Measurements from ENCODE around the gene ACADSB. TPM values are rescaled to one million over a fixed set of nuclear protein-coding genes. Genes with fewer than 3 reads are reported as not detected.
A peak's percentile ranks its signal among the peaks of the same experiment; 100 is the strongest.

ACADSB gene
- total RNA-seq, 1 experiment from 2014 or later: 12.8 TPM

DNA sequence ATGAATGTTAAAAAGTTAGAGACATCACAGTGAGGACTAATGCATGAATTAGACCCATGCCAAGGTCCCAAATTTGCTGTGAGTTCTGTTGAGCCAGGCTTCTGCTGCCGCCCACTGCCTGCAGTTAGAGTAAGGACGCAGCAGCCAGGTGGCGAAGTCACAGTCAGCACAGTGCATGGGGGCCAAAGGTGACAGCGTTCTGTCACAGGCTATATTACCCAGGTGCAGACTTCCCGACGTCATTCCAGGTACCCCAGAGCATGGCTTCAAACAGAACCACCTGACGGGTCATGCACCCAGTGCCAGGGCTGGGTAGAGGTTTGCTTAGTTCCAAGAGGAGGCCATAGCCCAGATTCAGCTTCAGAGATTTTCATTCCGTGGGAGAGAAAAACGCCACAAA lies 93.1 kb downstream of the ACADSB start:
- no peaks in the 10 kb centered on the region for H4K20me1 ChIP-seq (ENCODE audit: insufficient read depth)
- no peak for TF ChIP-seq EZH2 (IDR thresholded peaks at IDR 0.05; ENCODE audit: low read depth)
- TF ChIP-seq, protein P1, sequence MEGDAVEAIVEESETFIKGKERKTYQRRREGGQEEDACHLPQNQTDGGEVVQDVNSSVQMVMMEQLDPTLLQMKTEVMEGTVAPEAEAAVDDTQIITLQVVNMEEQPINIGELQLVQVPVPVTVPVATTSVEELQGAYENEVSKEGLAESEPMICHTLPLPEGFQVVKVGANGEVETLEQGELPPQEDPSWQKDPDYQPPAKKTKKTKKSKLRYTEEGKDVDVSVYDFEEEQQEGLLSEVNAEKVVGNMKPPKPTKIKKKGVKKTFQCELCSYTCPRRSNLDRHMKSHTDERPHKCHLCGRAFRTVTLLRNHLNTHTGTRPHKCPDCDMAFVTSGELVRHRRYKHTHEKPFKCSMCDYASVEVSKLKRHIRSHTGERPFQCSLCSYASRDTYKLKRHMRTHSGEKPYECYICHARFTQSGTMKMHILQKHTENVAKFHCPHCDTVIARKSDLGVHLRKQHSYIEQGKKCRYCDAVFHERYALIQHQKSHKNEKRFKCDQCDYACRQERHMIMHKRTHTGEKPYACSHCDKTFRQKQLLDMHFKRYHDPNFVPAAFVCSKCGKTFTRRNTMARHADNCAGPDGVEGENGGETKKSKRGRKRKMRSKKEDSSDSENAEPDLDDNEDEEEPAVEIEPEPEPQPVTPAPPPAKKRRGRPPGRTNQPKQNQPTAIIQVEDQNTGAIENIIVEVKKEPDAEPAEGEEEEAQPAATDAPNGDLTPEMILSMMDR (conservative IDR thresholded peaks at IDR 0.05): no peak
- POLR2A ChIA-PET (ENCODE audit: unreplicated experiment): no interaction called here
- CTCF ChIA-PET: no interaction called here
- no peaks in the 10 kb centered on the region for H3K79me2 ChIP-seq (ENCODE audit: low read depth)
- intact Hi-C loops (cut with micrococcal nuclease; ENCODE audit: unreplicated experiment): no loop called here
- no TSS peak for BruUV-seq (replicated peaks)
- H3K4me2 ChIP-seq: no peak overlapping the region
- no peak overlapping the region for H2AFZ ChIP-seq
- no peaks in the 10 kb centered on the region for H3K4me1 ChIP-seq (replicated peaks; ENCODE audit: insufficient read depth)
- no peaks in the 10 kb centered on the region for H3K9me2 ChIP-seq (ENCODE audit: insufficient read depth)
- H3K9me3 ChIP-seq (ENCODE audit: insufficient read depth, low read depth): no peaks in the 10 kb centered on the region
- no peaks in the 10 kb centered on the region for H3K27me3 ChIP-seq (ENCODE audit: insufficient read depth, low read depth)
- H3K27ac ChIP-seq: no peak overlapping the region
- no peaks in the 10 kb centered on the region for H3F3A ChIP-seq (ENCODE audit: insufficient read depth, low read depth)
- no peak overlapping the region for H3K4me3 ChIP-seq
- no peaks in the 10 kb centered on the region for H3K36me3 ChIP-seq (ENCODE audit: low read depth)
- no peak for DNase-seq

DNA sequence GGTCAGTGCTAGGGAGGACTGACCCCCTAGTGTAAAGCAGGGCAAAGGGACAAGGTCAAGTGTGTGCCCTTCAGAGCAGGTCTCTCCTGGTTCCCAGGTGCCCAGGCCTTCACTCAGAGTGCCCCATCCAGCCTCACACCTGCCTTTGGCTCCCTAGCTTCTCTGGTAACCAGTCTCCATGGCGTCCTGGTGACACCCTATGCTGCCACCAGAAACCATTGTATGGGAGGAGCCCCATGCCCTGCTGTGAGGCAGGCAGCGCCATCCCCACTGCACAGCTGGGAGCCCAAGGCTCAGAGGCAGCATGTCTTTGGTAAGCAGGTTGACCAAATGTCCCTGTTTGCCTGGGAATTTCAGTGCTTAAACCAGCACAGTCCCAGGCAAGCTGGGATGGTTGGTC lies 93.9 kb downstream of the ACADSB start:
- Histone ChIP-seq H2AFZ (no peak overlapping the region), H3K27ac (no peak overlapping the region), H3K79me2 (ENCODE audit: low read depth) (no peaks in the 10 kb centered on the region), H3K9me3 (ENCODE audit: insufficient read depth, low read depth) (no peaks in the 10 kb centered on the region), H3K27me3 (ENCODE audit: insufficient read depth, low read depth) (no peaks in the 10 kb centered on the region), H3K36me3 (ENCODE audit: low read depth) (no peaks in the 10 kb centered on the region), H3K4me2 (no peak overlapping the region), H4K20me1 (ENCODE audit: insufficient read depth) (no peaks in the 10 kb centered on the region), H3K9me2 (ENCODE audit: insufficient read depth) (no peaks in the 10 kb centered on the region), H3F3A (ENCODE audit: insufficient read depth, low read depth) (no peaks in the 10 kb centered on the region), H3K4me1 (replicated peaks; ENCODE audit: insufficient read depth) (no peaks in the 10 kb centered on the region), H3K4me3 (no peak overlapping the region)
- intact Hi-C loops (cut with micrococcal nuclease; ENCODE audit: unreplicated experiment): no loop called here
- ChIA-PET CTCF (no interaction called here), POLR2A (ENCODE audit: unreplicated experiment) (no interaction called here)
- no peak for DNase-seq
- TF ChIP-seq, protein P1 (conservative IDR thresholded peaks at IDR 0.05): no peak
- TF ChIP-seq EZH2 (IDR thresholded peaks at IDR 0.05; ENCODE audit: low read depth): no peak
- no TSS peak for BruUV-seq (replicated peaks)

DNA sequence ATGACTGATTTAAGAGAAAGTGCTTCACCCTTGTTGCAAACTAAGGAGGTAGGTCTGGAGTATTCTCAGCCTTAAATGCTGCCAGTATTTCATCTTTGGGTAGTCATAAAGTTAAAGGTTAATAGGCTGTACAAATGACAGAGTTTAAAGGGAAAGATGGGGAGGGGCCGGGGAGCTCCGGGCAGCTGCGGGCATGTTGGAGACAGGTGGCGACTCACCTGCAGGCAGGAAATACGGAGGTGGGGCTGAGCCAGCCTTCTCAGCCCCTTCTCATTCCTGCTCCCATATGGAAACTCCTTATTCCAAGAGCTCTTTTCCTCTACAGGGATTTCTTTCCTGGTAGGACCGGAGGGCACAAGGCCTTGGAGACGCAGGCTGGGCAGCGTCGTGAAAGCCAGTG lies 95.1 kb downstream of the ACADSB start:
- no TSS peak for BruUV-seq (replicated peaks)
- Histone ChIP-seq H3K4me3 (no peak overlapping the region), H3K4me1 (replicated peaks; ENCODE audit: insufficient read depth) (peaks cover 6% of the 10 kb centered on the region), H3K4me2 (peak overlapping the region; percentile 31), H3K27ac (no peak overlapping the region), H3K79me2 (ENCODE audit: low read depth) (no peaks in the 10 kb centered on the region), H3F3A (ENCODE audit: insufficient read depth, low read depth) (peaks cover 2% of the 10 kb centered on the region), H3K27me3 (ENCODE audit: insufficient read depth, low read depth) (no peaks in the 10 kb centered on the region), H3K36me3 (ENCODE audit: low read depth) (no peaks in the 10 kb centered on the region), H3K9me3 (ENCODE audit: insufficient read depth, low read depth) (no peaks in the 10 kb centered on the region), H2AFZ (no peak overlapping the region), H4K20me1 (ENCODE audit: insufficient read depth) (no peaks in the 10 kb centered on the region), H3K9me2 (ENCODE audit: insufficient read depth) (no peaks in the 10 kb centered on the region)
- POLR2A ChIA-PET (ENCODE audit: unreplicated experiment): no interaction called here
- no peak for DNase-seq
- TF ChIP-seq EZH2 (IDR thresholded peaks at IDR 0.05; ENCODE audit: low read depth): no peak
- TF ChIP-seq, protein P1 (conservative IDR thresholded peaks at IDR 0.05): no peak
- CTCF ChIA-PET: no interaction called here
- intact Hi-C loops (cut with micrococcal nuclease; ENCODE audit: unreplicated experiment): no loop called here

Other genes with a start within 250 kb of the ACADSB start
- 1.4 and 2.0 TPM in 2 replicates for gene CUZD1, start 163.1 kb upstream of the ACADSB start, total RNA-seq (2021)
- gene FAM24B, start 129.4 kb upstream of the ACADSB start, total RNA-seq (2021): 10.8 and 14.8 TPM in 2 replicates
- gene FAM24A, start 98.4 kb upstream of the ACADSB start, total RNA-seq (2021): not detected in 2 replicates
- 2.9 and 7.6 TPM in 2 replicates for gene C10orf88, start 54.8 kb upstream of the ACADSB start, total RNA-seq (2021)
- gene PSTK, start 28.6 kb upstream of the ACADSB start, total RNA-seq (2021): 3.2 and 3.4 TPM in 2 replicates
- 6.6 and 7.1 TPM in 2 replicates for gene IKZF5, start 211 bp upstream of the ACADSB start, total RNA-seq (2021)
- gene HMX3, start 127.0 kb downstream of the ACADSB start, total RNA-seq (2021): not detected in 2 replicates
- gene HMX2, start 139.1 kb downstream of the ACADSB start, total RNA-seq (2021): not detected in 2 replicates
- gene BUB3, start 145.4 kb downstream of the ACADSB start, total RNA-seq (2021): 96.5 and 112 TPM in 2 replicates